OCI-LY1 (cell line): ENCODE data around the gene HERPUD2.

ENCODE experiments used
- H2AFZ ChIP-seq: fragments of 200-600 bp; sonication (generic), shearing (Covaris generic); 2 replicates; pipeline ENCODE4 v1.6.0; 2014; ENCODE audit warnings: antibody characterized with exemption, mild to moderate bottlenecking, low read length
- H3F3A ChIP-seq: fragments of 200-600 bp; sonication (generic), shearing (Covaris generic); 2 replicates; pipeline ENCODE4 v1.6.0; 2014; ENCODE audit warnings: mild to moderate bottlenecking, antibody characterized with exemption, low read length, moderate library complexity; ENCODE audit not compliant: insufficient read depth
- H3K27ac ChIP-seq: fragments of 200-600 bp; sonication (generic); 2 replicates; pipeline ENCODE4 v1.5.1; 2014; ENCODE audit warnings: low read length, mixed run types, mild to moderate bottlenecking, low read depth; ENCODE audit not compliant: poor library complexity, severe bottlenecking
- H3K27me3 ChIP-seq: fragments of 200-600 bp; sonication (generic); 2 replicates; pipeline ENCODE4 v1.6.0; 2014; ENCODE audit warnings: antibody characterized with exemption, mild to moderate bottlenecking, low read length, moderate library complexity; ENCODE audit not compliant: insufficient read depth
- H3K36me3 ChIP-seq: fragments of 200-600 bp; sonication (generic); 2 replicates; pipeline ENCODE4 v1.6.1; 2014; ENCODE audit warnings: mild to moderate bottlenecking, antibody characterized with exemption, low read length, moderate library complexity, mixed read lengths; ENCODE audit not compliant: insufficient read depth
- H3K4me1 ChIP-seq: fragments of 200-600 bp; sonication (generic); 2 replicates; pipeline ENCODE4 v1.5.1; 2014; ENCODE audit warnings: mild to moderate bottlenecking, low read length, moderate library complexity; ENCODE audit not compliant: insufficient read depth, severe bottlenecking
- H3K4me2 ChIP-seq: fragments of 200-600 bp; sonication (generic), shearing (Covaris generic); 2 replicates; pipeline ENCODE4 v1.6.1; 2014; ENCODE audit warnings: low read length
- H3K4me3 ChIP-seq: fragments of 200-600 bp; sonication (generic); 2 replicates; pipeline ENCODE4 v1.5.1; 2014; ENCODE audit warnings: low read length, low read depth, mild to moderate bottlenecking, mixed read lengths; ENCODE audit not compliant: poor library complexity, severe bottlenecking
- H3K79me2 ChIP-seq: fragments of 200-600 bp; shearing (Covaris generic); 2 replicates; pipeline ENCODE4 v1.6.1; 2016; ENCODE audit warnings: mixed run types, low read length, mixed read lengths; ENCODE audit not compliant: insufficient read depth
- H3K9ac ChIP-seq: fragments of 200-600 bp; sonication (generic), shearing (Covaris generic); 2 replicates; pipeline ENCODE4 v1.6.1; 2014; ENCODE audit warnings: mild to moderate bottlenecking, low read length, mixed read lengths
- H3K9me2 ChIP-seq: fragments of 200-600 bp; sonication (generic), shearing (Covaris generic); 2 replicates; pipeline ENCODE4 v1.6.1; 2014; ENCODE audit warnings: low read depth, mild to moderate bottlenecking, low read length, mixed read lengths
- H3K9me3 ChIP-seq: fragments of 200-600 bp; shearing (Covaris generic); 2 replicates; pipeline ENCODE4 v1.6.1; 2014; ENCODE audit warnings: low read length, mixed read lengths
- H4K20me1 ChIP-seq: fragments of 200-600 bp; sonication (generic), shearing (Covaris generic); 2 replicates; pipeline ENCODE4 v1.6.0; 2016; ENCODE audit warnings: mild to moderate bottlenecking, low read length; ENCODE audit not compliant: insufficient read depth
- EZH2 ChIP-seq: fragments of 200-600 bp; sonication (generic), shearing (Covaris generic); IDR thresholded peaks from 2 replicates; pipeline ENCODE4 v1.8.0; 2017; ENCODE audit warnings: borderline replicate concordance, mixed run types, mild to moderate bottlenecking, antibody characterized with exemption, low read length, moderate library complexity, mixed read lengths
- TF ChIP-seq, protein P1 (sequence below): fragments of 200-600 bp; sonication (generic), shearing (Covaris generic); IDR thresholded peaks from 2 replicates; pipeline ENCODE4 v1.5.1; 2017; ENCODE audit warnings: mild to moderate bottlenecking, antibody characterized with exemption, low read length, moderate library complexity, mixed read lengths

The HERPUD2 gene

GRCh38 chr7:35705932-35706461 lies 11.1 kb upstream of the HERPUD2 start:
- Histone ChIP-seq H3K27ac (no peak overlapping the region), H3K9me3 (no peaks in the 10 kb centered on the region), H3K9ac (no peak overlapping the region), H3K27me3 (no peaks in the 10 kb centered on the region), H3F3A (no peaks in the 10 kb centered on the region), H3K79me2 (no peaks in the 10 kb centered on the region), H3K9me2 (no peaks in the 10 kb centered on the region), H3K36me3 (no peaks in the 10 kb centered on the region), H2AFZ (no peak overlapping the region), H4K20me1 (no peaks in the 10 kb centered on the region), H3K4me3 (no peak overlapping the region), H3K4me2 (no peak overlapping the region), H3K4me1 (peaks cover 10% of the 10 kb centered on the region)
- no peak for TF ChIP-seq EZH2

- no peaks in the 10 kb centered on the region for H3K27me3 ChIP-seq
- H3K9ac ChIP-seq, result no peak overlapping the region
- no peak overlapping the region for H3K27ac ChIP-seq
- H3K4me3 ChIP-seq, result no peak overlapping the region
- H3K4me2 ChIP-seq, result no peak overlapping the region
- peaks cover 2% of the 10 kb centered on the region for H3K4me1 ChIP-seq
- H3K79me2 ChIP-seq, result no peaks in the 10 kb centered on the region
- H3F3A ChIP-seq, result no peaks in the 10 kb centered on the region
- H4K20me1 ChIP-seq, result no peaks in the 10 kb centered on the region
- H2AFZ ChIP-seq, result no peak overlapping the region
- no peaks in the 10 kb centered on the region for H3K9me2 ChIP-seq
- TF ChIP-seq EZH2, result no peak
- TF ChIP-seq, protein P1, sequence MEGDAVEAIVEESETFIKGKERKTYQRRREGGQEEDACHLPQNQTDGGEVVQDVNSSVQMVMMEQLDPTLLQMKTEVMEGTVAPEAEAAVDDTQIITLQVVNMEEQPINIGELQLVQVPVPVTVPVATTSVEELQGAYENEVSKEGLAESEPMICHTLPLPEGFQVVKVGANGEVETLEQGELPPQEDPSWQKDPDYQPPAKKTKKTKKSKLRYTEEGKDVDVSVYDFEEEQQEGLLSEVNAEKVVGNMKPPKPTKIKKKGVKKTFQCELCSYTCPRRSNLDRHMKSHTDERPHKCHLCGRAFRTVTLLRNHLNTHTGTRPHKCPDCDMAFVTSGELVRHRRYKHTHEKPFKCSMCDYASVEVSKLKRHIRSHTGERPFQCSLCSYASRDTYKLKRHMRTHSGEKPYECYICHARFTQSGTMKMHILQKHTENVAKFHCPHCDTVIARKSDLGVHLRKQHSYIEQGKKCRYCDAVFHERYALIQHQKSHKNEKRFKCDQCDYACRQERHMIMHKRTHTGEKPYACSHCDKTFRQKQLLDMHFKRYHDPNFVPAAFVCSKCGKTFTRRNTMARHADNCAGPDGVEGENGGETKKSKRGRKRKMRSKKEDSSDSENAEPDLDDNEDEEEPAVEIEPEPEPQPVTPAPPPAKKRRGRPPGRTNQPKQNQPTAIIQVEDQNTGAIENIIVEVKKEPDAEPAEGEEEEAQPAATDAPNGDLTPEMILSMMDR, result no peak
- H3K36me3 ChIP-seq, result no peaks in the 10 kb centered on the region
- no peaks in the 10 kb centered on the region for H3K9me3 ChIP-seq
Measured at GRCh38 chr7:35704261-35704660, 9.3 kb upstream of the HERPUD2 start.

GRCh38 chr7:35702541-35702940 lies 7.6 kb upstream of the HERPUD2 start:
- no peak for TF ChIP-seq EZH2
- TF ChIP-seq, protein P1, result no peak
- Histone ChIP-seq H3K4me2 (no peak overlapping the region), H4K20me1 (no peaks in the 10 kb centered on the region), H3K9ac (no peak overlapping the region), H3F3A (no peaks in the 10 kb centered on the region), H3K4me1 (no peaks in the 10 kb centered on the region), H3K27ac (no peak overlapping the region), H3K9me2 (no peaks in the 10 kb centered on the region), H2AFZ (no peak overlapping the region), H3K4me3 (no peak overlapping the region), H3K36me3 (no peaks in the 10 kb centered on the region), H3K27me3 (no peaks in the 10 kb centered on the region), H3K9me3 (no peaks in the 10 kb centered on the region), H3K79me2 (no peaks in the 10 kb centered on the region)

GRCh38 chr7:35701287-35701900 lies 6.5 kb upstream of the HERPUD2 start:
- Histone ChIP-seq H3K4me3 (no peak overlapping the region), H3K9me2 (no peaks in the 10 kb centered on the region), H3K4me2 (no peak overlapping the region), H3K27me3 (no peaks in the 10 kb centered on the region), H3K9ac (no peak overlapping the region), H3K9me3 (no peaks in the 10 kb centered on the region), H4K20me1 (no peaks in the 10 kb centered on the region), H2AFZ (no peak overlapping the region), H3F3A (no peaks in the 10 kb centered on the region), H3K4me1 (no peaks in the 10 kb centered on the region), H3K36me3 (peaks cover 11% of the 10 kb centered on the region), H3K27ac (no peak overlapping the region), H3K79me2 (no peaks in the 10 kb centered on the region)
- TF ChIP-seq, protein P1, result no peak
- no peak for TF ChIP-seq EZH2
